NT2/D1 (cell line): ENCODE results near the gene GALNT16.

Source experiments
- DNase-seq: peaks from one replicate; pipeline ENCODE4 v3.0.0-alpha.2; 2011; ENCODE audit warnings: low read depth, low spot score
- H3K27me3 ChIP-seq: 2 replicates; pipeline ENCODE4 v1.6.0; 2011; ENCODE audit warnings: mild to moderate bottlenecking; ENCODE audit not compliant: insufficient read length, insufficient read depth
- H3K36me3 ChIP-seq: 2 replicates; pipeline ENCODE4 v1.6.1; 2011; ENCODE audit warnings: mild to moderate bottlenecking, low read length, mixed read lengths; ENCODE audit not compliant: insufficient read depth, insufficient read length
- H3K4me1 ChIP-seq: 2 replicates; pipeline ENCODE4 v1.5.1; 2011; ENCODE audit not compliant: insufficient read depth, insufficient read length
- H3K4me3 ChIP-seq: 2 replicates; pipeline ENCODE4 v1.5.1; 2011; ENCODE audit warnings: low read depth; ENCODE audit not compliant: insufficient read length
- H3K9ac ChIP-seq: 2 replicates; pipeline ENCODE4 v1.6.0; 2011; ENCODE audit warnings: low read depth; ENCODE audit not compliant: insufficient read length
- H3K9me3 ChIP-seq: 2 replicates; pipeline ENCODE4 v1.5.1; 2011; ENCODE audit warnings: mild to moderate bottlenecking, low read length; ENCODE audit not compliant: insufficient read depth
- SUZ12 ChIP-seq: IDR thresholded peaks from 2 replicates; pipeline ENCODE4 v1.6.1; 2011; ENCODE audit not compliant: insufficient read length, insufficient read depth; ENCODE audit errors: extremely low read depth
- YY1 ChIP-seq: IDR thresholded peaks from 2 replicates; pipeline ENCODE4 v1.6.1; 2011; ENCODE audit not compliant: insufficient read length, insufficient read depth
- ZNF274 ChIP-seq: IDR thresholded peaks from 2 replicates; pipeline ENCODE4 v1.6.1; 2011; ENCODE audit warnings: mild to moderate bottlenecking, low read depth, low read length

The GALNT16 gene

GRCh38 chr14:69267492-69267891 lies 7.5 kb downstream of the GALNT16 start:
- Histone ChIP-seq H3K4me1 (no peaks in the 10 kb centered on the region), H3K9ac (no peak overlapping the region), H3K4me3 (no peak overlapping the region), H3K9me3 (no peaks in the 10 kb centered on the region), H3K36me3 (no peaks in the 10 kb centered on the region), H3K27me3 (peaks cover 2% of the 10 kb centered on the region)
- TF ChIP-seq YY1, result no peak
- TF ChIP-seq SUZ12, result no peak
- TF ChIP-seq ZNF274, result no peak
- no peak for DNase-seq

- Histone ChIP-seq H3K4me1 (no peaks in the 10 kb centered on the region), H3K27me3 (no peaks in the 10 kb centered on the region), H3K36me3 (no peaks in the 10 kb centered on the region), H3K9me3 (no peaks in the 10 kb centered on the region), H3K9ac (no peak overlapping the region), H3K4me3 (no peak overlapping the region)
- TF ChIP-seq YY1 (no peak), ZNF274 (no peak), SUZ12 (no peak)
- no peak for DNase-seq
Observed at GRCh38 chr14:69268223-69268622, 8.3 kb downstream of the GALNT16 start.

- Histone ChIP-seq H3K4me1 (no peaks in the 10 kb centered on the region), H3K9ac (no peak overlapping the region), H3K9me3 (no peaks in the 10 kb centered on the region), H3K4me3 (no peak overlapping the region), H3K27me3 (no peaks in the 10 kb centered on the region), H3K36me3 (no peaks in the 10 kb centered on the region)
- DNase-seq, result no peak
- TF ChIP-seq SUZ12 (no peak), ZNF274 (no peak), YY1 (no peak)
Observed at GRCh38 chr14:69268763-69269162, 8.8 kb downstream of the GALNT16 start.

GRCh38 chr14:69269381-69269780 lies 9.4 kb downstream of the GALNT16 start:
- no peaks in the 10 kb centered on the region for H3K27me3 ChIP-seq
- H3K9me3 ChIP-seq, result no peaks in the 10 kb centered on the region
- no peak overlapping the region for H3K4me3 ChIP-seq
- H3K9ac ChIP-seq, result no peak overlapping the region
- DNase-seq, result no peak
- no peaks in the 10 kb centered on the region for H3K36me3 ChIP-seq
- no peak for TF ChIP-seq SUZ12
- no peak for TF ChIP-seq YY1
- TF ChIP-seq ZNF274, result no peak
- H3K4me1 ChIP-seq, result no peaks in the 10 kb centered on the region

- Histone ChIP-seq H3K27me3 (no peaks in the 10 kb centered on the region), H3K9ac (no peak overlapping the region), H3K4me3 (no peak overlapping the region), H3K36me3 (no peaks in the 10 kb centered on the region), H3K4me1 (no peaks in the 10 kb centered on the region), H3K9me3 (no peaks in the 10 kb centered on the region)
- no peak for DNase-seq
- TF ChIP-seq SUZ12, result no peak
- TF ChIP-seq ZNF274, result no peak
- no peak for TF ChIP-seq YY1
Observed at GRCh38 chr14:69270097-69270496, 10.1 kb downstream of the GALNT16 start.

- Histone ChIP-seq H3K4me3 (no peak overlapping the region), H3K4me1 (no peaks in the 10 kb centered on the region), H3K36me3 (no peaks in the 10 kb centered on the region), H3K27me3 (no peaks in the 10 kb centered on the region), H3K9ac (no peak overlapping the region), H3K9me3 (no peaks in the 10 kb centered on the region)
- DNase-seq, result no peak
- no peak for TF ChIP-seq ZNF274
- no peak for TF ChIP-seq YY1
- no peak for TF ChIP-seq SUZ12
Observed at GRCh38 chr14:69270795-69271708, 11.1 kb downstream of the GALNT16 start.

- DNase-seq, result no peak
- no peaks in the 10 kb centered on the region for H3K27me3 ChIP-seq
- no peaks in the 10 kb centered on the region for H3K36me3 ChIP-seq
- H3K9ac ChIP-seq, result no peak overlapping the region
- no peak for TF ChIP-seq ZNF274
- H3K4me1 ChIP-seq, result no peaks in the 10 kb centered on the region
- no peaks in the 10 kb centered on the region for H3K9me3 ChIP-seq
- H3K4me3 ChIP-seq, result no peak overlapping the region
Observed at GRCh38 chr14:69274321-69274720, 14.4 kb downstream of the GALNT16 start.
